HG03280 (cell line): ENCODE data around the gene INPP4B.

ENCODE experiments used
- ATAC-seq: cut with Tn5 transposase; IDR thresholded peaks from one replicate; pipeline ENCODE4 v1.9.1; 2021; ENCODE audit warnings: mild to moderate bottlenecking, moderate library complexity; ENCODE audit not compliant: unreplicated experiment

INPP4B gene

DNA sequence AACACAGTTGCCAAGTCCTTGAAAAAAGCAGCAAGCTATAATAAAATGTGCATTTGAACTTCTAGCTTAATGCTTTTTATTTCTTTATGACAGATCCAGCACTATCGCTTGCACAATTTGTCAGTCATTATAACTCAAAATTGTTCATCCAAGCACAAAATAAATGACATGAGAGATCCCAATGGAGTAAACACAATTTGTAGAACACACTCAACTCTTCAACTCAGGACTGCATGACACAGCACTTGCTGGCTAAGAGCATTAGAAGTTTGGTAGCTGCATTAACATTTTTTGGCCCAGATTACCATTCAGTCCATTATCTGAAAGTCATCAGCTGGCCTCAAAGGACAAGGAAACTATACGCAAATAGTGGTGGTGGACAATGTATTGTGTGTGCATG is 530.1 kb downstream of the INPP4B start:
- no peak for ATAC-seq

DNA sequence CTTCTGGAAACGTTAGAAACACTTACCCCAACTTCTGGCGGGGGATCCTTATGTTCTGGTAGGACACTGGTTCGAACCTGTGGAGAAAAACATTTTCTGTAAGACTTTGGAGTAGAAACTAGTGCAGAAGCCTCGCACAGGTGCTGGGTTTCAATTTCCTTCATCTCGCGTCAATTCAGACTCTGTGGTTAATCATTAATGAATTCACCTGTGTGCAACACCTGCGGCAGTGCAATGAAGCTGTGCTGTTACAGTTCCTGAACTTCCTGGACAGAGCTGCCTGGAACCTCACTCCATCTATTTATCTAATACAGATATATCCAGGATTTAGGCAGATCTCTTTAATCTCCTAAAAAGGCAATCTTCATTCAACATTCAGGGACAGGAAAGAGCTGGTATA is 531.4 kb downstream of the INPP4B start:
- no peak for ATAC-seq

DNA sequence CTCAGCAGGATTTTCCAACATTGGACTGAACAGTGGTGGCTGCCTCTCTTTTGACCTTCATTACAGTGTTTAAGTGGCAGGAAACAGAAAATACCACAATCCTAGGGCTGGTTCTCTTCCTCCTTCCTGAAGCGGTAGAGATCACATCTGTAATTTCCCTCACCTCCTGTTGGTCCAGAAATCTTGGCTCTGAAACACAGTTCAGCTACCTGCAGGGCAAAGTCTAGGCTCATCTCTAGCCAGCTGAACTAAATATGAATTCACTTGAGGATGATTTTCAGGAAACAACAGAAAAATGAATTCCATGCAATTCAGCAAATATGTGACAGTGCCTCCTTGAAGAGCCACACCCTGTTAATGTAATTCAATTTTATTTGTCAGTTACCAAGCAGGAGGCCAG is 531.9 kb downstream of the INPP4B start:
- no peak for ATAC-seq

DNA sequence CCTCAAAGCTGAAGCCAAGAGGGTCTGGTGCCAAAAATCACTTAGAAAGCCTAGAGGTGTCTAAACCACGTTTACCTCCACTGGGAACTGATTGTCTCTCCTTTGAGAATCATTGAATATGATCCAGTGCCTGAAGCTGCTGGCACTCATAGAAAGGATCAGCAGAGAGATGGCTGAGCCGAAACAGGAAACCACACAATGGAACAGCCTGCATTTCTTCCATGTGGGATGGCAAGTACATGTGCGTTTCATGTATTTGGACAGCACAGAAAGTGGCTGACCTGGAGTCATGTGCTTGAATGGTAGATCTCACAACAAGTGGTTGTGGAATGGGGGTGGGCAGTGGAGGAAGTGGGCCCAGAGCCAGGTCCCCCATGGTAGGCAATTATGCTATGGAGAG is 533.7 kb downstream of the INPP4B start:
- no peak for ATAC-seq

DNA sequence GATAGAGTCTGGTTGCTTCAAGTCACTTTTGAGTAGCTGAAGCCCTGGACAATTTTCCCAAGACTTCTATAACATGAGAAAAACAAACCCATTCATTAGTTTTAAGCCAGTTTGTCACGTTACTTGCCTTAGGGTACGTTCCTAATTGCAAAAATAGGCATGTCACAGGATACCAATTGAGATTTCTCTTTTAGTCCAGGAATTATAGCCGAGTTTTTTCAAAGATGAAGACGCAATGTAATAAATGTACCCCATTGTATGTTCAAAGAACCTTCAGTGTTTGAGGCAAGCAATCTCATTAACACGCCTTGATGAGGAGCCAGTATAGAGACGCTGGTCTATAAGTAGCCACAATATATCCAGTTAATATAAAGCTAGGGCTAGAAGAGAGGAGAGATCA is 534.2 kb downstream of the INPP4B start:
- no peak for ATAC-seq

DNA sequence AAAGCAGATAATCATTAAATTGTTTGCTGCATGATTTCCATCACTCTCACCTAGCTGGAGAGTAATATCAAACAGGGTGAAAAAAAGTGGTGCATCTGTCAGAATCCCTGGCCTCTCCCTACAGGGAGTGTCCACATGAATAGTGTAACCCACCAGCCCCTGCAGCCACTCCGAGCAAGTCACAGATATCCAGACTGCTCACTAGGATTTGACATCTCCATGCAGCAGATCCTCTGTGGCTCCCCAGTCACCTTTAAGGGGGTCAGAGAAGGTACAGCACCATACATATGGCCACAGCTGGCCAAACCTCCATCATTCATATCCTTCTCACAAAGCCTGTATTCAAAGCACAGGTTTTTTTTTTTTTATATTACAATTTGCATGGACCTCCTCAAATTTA is 536.3 kb downstream of the INPP4B start:
- no peak for ATAC-seq

DNA sequence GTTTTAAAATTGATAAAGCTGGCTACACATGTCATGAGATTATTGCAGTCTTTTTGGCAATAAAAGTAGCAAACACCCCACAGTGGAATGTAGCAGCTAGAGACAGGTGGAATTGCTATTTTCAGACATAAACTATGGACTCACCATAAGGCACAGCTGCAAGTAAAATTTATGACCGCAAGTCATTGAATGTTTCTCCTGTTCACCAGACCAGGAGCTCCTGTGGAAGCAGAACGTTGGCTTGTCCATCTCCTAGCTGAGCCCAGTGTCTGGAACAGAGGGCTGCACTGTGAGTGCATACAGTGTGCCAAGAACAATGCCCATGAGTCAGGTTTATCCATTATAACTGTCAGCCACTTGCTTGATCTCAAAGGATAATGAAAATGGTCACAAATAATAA is 538.2 kb downstream of the INPP4B start:
- ATAC-seq: no peak

DNA sequence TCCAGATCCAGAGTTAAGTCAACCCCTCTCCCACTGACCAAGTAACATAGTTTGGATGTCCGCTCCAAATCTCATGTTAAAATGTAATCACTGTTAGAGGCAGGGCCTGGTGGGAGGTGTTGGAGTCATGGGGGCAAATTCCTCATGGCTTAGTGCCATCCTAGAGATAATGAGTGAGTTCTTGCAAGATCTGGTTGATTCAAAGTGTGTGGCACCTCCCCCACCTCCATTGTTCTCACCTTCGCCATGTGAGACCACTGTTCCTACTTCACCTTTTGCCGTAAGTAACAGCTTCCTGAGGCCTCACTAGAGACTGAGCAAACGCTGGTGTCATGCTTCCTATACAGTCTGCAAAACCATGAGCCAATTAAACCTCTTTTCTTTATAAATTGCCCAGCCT is 548.8 kb downstream of the INPP4B start:
- no peak for ATAC-seq

DNA sequence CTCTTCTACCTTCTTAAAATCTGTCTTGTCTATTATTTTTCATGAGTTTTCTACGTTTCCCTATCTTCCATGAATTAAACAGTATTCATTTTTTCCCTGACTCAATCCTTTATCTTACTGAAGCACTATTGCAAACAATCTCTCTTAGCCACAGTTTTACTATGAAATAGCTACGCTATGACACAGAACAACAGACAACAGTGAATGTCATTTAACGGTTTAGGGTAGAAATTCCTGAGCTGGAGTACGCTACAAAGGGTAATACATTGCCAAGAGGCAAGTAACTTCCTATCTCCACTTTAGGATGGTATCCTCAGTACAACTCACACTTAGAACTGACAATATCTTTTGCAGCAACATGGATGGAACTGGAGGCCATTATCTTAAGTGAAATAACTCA is 552.6 kb downstream of the INPP4B start:
- ATAC-seq: no peak

DNA sequence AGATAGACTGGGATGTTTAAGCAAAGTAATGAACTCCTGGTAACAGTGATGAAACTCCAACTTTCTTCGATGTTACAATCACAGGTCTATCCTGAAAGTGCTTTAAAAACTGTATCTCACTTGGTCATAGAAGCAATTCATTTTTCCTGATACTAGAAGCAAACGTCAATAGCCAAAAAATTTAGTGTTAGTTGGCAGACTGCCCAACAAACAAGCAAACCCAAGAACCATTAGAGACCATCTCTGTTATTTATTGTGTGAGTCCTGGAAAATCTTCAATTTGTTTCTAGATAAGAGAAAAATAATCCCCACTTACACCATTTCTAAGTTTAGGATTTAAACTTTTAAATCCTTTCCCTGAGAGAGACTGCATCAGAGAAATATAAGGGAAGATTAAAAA is 553.9 kb downstream of the INPP4B start:
- ATAC-seq: no peak

DNA sequence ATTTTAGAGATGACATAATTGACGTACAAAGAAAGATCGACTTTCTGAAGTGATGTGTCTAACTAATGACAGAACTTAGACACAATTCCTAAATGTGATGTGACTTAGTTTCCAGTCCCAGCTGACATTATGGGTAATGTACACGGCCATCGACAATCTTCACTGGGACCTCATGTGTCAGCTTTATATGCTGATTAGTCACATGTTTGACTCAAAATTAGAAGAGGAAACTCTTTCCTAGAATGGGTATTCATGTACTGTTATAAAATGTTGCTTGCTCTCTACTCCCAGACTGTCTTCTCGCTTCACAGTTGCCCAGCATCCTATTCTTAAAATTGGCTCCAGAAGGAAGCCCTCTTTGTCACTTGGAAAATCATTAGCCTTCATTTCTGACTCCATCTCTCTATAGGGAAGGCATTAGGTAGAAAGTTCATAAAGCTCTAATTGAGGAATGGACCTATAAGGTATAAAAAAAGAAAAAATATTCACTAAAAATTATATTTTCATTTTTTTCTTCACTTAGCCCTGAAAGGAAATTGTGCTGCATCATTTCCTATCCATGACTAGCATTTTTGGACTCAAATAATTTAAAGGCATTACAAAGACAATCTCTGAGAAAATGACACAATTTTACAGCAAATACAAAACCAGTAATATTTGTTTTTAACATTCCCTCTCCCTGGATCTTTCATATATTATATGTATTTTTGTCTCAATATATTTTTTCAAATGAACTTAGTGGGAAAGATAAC is 554.6 kb downstream of the INPP4B start:
- ATAC-seq: no peak

DNA sequence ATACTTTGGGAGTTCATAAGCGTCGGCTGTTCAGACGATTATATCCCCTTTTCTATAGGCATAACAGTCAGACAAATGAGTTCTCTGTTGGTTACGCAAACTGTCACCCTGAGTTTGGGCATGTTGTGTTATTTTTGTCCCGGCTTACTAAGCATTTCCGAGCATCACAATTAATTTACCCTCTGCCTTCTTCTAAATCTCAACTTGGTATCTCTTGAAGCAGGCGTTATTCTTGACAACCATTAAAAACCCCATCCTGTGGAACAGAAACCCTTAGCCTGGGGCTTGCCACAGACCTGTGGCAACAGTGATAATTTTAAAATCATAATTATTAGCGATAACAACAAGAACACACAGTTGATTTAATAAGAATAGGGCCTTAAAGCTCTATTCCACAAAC is 558.7 kb downstream of the INPP4B start:
- no peak for ATAC-seq

DNA sequence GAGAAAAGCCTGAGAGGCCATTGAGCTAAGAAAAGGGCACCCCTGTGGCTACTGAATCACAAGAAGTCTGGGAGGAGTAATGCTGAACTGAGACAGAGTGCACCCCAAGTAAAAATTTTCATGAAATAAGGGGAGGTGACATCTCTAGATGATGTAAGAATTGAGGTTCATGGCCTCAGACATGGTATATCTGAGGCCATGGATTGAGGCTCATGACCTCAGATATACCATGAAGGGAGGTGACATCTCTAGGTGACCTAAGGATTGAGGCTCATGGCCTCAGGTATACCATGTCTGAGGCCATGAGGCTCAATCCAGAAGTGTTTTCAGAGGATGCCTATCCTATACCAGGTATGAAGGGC is 560.9 kb downstream of the INPP4B start:
- ATAC-seq: no peak

DNA sequence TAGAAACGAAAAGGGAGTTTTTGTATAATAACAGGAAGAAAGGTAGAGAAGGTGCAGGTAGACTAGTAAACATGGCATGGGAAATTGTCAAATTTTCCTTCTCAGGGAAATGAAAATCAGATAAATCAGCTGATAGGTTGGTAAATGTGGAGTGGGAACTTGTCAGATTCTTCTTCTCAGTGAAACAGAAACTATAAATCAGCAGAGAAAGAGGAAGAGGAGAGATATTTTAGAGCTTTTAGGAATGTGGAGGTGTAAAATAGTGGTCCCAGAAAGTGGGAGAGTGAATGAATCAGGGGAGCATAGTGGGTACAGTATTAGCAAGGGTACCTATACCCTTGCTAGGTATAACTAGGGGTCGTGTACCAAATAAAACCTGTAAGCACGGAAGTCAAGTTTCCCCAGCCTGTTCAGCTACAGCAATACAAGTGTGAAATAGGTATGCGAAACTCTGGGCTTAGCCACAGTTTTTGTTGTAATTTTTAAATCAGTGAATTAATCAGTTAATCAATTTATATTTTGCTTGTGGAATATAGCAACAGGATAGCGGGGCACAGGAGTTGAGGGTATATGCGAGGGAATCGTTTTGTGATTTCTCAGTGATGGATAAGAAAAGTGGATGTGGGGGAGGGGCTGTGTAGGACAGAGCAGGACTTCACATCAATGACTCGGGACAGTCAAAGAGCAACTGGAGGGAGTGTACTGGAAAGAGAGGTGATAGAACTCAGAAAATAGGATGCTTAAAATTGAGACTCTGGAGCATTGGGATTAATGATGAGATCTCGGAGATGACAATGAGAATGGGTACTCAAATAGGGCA is 561.5 kb downstream of the INPP4B start:
- no peak for ATAC-seq

DNA sequence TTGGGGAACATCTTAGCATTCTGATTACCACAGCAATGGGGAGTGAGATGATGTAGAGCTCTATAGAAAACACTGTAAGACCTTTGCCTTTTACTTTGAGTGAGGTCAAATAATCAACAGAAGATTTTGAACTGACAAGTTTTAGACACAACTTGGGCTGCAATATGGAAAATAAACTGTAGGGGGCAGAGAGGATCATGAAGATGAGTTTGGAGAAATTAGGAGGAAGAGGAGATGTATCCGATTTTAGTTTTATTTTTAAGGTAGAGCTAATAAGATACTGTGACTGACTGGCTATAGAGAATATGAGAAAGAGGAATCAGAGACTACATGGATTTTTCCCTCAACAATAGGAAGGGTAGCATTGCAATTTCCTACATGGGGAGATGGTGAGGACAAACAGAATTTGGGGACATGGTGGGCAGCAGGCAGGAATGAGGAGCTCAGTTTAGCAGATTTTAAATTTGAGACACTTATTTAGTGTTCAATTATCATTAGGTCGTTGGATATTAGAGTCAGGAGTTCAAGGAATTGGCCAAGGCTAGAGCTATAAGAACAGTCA is 563.1 kb downstream of the INPP4B start:
- no peak for ATAC-seq

DNA sequence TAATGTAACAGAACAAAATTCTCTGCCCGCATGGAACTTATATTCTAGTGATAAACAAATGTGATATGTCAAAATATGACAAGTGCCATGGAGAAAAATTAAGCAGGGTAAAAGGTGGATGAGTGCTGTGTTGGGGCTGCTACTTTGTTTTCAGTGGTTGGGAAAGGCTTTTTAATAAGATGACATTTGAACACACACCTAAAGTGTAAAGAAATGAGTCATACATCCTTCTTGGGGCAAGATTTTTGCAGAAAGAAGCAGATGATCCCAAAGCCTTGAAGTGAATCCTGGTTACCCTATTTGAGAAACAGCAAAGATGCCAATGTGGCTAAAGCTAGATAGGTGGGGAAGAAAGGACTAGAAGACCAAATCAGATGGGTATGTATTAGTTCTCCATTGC is 564.1 kb downstream of the INPP4B start:
- no peak for ATAC-seq

DNA sequence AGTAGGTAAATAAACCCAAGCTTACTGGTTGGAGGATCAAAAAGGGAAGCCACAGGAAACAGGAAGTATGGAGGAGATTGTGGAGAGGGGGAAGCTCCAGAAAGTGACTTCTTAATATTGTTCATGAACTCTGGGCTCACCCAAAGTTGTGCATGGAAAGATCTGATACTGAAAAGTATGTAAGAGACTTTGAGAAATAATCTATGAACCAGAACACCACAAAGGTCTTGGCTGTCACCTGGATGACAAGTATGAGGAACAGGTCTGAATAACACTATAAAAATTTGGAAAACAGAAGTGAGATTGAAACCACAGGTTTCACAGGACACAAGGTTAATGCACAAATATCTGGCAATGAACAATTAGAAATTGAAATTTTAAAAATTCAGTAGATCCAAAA is 567.4 kb downstream of the INPP4B start:
- ATAC-seq: no peak

DNA sequence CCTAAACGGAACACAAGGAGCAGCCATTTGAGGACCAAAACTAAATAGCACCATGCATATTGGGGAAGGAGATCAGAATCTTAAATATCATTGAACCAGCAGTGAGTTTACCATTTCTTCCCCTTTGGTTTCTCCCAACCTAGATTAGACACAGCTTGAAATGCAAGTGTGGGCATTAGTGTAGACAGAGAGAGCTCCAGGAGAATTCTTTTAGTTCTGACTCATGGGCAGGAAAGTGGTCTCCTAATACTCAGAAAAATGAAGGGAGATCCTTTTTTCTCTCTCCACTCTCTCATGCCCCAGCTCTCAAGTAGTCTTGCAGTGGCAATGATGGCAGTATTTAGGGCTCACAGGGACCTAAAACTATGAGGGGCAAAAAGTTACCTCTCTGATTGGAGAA is 567.9 kb downstream of the INPP4B start:
- no peak for ATAC-seq

DNA sequence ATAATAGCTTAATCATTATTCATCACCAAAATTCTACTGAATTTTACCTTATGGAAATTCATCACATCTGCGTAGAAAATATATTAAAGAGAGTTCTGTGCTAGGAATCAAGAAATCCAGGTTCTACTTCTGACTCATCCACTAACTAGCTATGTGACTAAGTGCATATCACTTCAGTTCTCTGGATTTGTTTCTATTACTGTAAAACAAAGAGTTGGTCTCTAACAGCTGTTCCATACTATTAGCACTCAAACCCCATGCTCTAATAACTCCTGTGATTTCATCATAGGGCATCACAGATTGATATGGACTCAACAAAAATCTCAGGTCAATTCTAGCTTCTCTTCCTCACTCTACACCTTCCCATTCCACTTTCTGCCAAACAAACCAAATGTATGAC is 572.0 kb downstream of the INPP4B start:
- ATAC-seq: no peak

DNA sequence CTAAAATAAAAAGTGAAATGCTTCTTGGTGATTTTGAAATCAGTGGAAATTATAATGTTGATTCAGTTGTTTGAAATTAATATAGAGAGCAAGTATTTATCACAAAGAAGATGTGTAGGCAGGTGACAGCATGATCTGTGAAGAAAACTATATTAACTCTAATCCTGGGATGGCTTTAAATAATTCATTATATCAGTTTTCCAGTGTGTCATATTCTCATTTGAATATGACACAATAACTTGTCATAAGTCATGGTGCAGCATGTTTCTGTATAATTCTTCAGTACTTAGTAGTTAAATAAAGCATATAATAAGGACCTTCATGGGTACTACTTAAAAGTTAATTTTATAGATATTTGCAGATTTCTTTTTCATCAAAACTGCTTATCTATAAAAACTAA is 573.6 kb downstream of the INPP4B start:
- no peak for ATAC-seq

DNA sequence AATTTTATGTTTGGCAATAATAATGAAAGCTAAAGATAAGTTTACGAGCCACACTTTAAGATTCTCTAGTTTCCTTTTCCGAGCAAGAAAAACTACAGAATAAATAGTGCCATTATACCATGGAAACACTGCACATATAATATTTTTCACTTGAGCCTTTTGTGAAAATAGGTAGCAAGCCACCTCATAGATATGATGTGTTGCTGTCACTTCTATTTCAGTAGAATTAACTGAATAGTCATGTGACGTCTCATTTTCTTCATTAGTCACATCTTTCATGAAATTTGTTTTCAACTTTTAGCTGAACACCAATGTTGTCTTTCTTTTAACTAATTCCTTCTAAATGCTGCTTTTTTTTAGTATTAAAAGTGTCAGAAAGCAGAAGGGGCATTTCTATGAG is 574.3 kb downstream of the INPP4B start:
- no peak for ATAC-seq

DNA sequence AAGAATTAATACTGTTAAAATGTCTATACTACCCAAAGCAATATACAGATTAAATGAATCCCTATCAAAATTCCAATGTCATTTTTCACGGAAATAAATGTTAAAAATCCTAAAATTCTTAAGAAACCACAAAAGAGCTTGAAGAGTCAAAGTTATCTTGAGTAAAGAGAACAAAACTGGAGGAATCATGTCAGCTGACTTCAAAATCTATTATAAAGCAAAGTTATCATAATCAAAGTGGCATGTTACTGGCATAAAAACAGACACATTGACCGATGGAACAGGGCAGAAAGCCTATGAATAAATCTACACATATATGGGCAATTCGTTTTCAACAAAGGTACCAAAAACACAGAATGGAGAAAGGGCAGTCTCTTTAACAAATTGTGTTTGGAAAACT is 579.0 kb downstream of the INPP4B start:
- no peak for ATAC-seq
